ENCODE data around the gene KCNJ14.

DNA sequence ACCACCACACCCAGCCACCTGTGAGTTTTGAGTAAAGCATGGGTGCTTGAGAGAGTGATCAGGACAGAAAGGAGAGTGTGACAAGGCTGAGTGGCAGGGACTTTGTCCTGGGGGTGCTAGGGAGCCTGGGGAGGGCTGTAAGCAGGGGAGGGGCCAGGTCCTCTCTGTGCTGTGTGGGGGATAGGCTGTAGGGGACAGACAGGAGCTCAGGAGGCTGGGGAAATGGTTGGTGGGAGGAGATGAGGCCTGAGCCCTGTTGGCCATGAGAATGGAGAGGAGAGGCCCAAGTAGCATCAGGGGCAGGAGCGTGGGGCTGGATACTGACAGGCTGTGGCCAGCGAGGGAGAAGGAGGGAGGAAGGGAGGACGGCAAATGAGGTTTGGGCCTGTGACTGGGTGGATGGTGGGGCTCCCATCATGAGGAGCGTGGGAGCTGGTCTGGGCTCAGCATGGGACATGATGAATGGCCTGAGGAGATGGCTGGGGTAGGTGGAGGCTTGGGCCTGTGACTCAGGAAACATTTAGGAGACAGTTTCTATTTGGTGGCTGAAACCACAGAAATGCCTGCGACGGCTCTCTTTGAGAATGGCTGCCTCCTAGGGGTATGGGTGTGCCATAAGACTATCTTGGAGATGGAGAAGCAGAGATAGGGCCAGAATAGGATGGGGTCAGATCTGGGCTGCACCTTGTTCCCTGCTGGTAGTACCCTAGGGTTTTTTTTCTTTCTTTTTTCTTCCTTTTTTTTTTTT lies 36.9 kb upstream of the KCNJ14 start:
- TF ChIP-seq, protein P1, sequence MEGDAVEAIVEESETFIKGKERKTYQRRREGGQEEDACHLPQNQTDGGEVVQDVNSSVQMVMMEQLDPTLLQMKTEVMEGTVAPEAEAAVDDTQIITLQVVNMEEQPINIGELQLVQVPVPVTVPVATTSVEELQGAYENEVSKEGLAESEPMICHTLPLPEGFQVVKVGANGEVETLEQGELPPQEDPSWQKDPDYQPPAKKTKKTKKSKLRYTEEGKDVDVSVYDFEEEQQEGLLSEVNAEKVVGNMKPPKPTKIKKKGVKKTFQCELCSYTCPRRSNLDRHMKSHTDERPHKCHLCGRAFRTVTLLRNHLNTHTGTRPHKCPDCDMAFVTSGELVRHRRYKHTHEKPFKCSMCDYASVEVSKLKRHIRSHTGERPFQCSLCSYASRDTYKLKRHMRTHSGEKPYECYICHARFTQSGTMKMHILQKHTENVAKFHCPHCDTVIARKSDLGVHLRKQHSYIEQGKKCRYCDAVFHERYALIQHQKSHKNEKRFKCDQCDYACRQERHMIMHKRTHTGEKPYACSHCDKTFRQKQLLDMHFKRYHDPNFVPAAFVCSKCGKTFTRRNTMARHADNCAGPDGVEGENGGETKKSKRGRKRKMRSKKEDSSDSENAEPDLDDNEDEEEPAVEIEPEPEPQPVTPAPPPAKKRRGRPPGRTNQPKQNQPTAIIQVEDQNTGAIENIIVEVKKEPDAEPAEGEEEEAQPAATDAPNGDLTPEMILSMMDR (IDR thresholded peaks at IDR 0.05): no peak
- TF ChIP-seq POLR2A (IDR thresholded peaks at IDR 0.05): no peak

All from Peyer's patch (tissue), 4 donors.